SK-N-SH (cell line): ENCODE data around the gene GTPBP3. TPM values are rescaled to one million over a fixed set of nuclear protein-coding genes. Genes with fewer than 3 reads are reported as not detected.

Experiments
- CTCF ChIA-PET: fragments of 300-600, 350-600 bp; formaldehyde crosslinking; extraction: SDS; loops from one replicate; lab custom pipeline; 2021; lab: Yijun Ruan, JAX
- POLR2A ChIA-PET: fragments of 350-600 bp; sonication (Branson Sonifier 250); formaldehyde crosslinking; extraction: SDS; loops from one replicate; lab custom pipeline; 2020; ENCODE audit warnings: antibody characterized with exemption, inconsistent platforms; lab: Yijun Ruan, JAX
- DNase-seq: peaks from one replicate; pipeline ENCODE4 v3.0.0; 2012
- H2AFZ ChIP-seq: fragments of 200-600 bp; sonication (generic); 2 replicates; pipeline ENCODE4 v1.8.1; 2016; ENCODE audit warnings: antibody characterized with exemption, mild to moderate bottlenecking, low read depth
- H3F3A ChIP-seq: fragments of 200-600 bp; sonication (generic); replicated peaks from 2 replicates; pipeline ENCODE3; 2016; ENCODE audit warnings: antibody characterized with exemption, mild to moderate bottlenecking; ENCODE audit not compliant: insufficient read depth
- H3K27ac ChIP-seq, 2 experiments: fragments of 200-500 bp in 1 of 2; fragments of 200-600 bp in 1 of 2; sonication (Bioruptor generic) in 1 of 2; sonication (generic), shearing (Covaris generic) in 1 of 2; 2 replicates each; pipeline versions ENCODE4 v1.5.1 to v1.6.1; 2014 to 2016; ENCODE audit warnings: low read depth in 2 of 2, inconsistent platforms in 1 of 2, low read length in 1 of 2, mild to moderate bottlenecking in 1 of 2, mixed read lengths in 1 of 2
- H3K27me3 ChIP-seq: fragments of 200-600 bp; sonication (generic), shearing (Covaris generic); 2 replicates; pipeline ENCODE4 v1.6.1; 2016; ENCODE audit warnings: mixed run types; ENCODE audit not compliant: insufficient read depth
- H3K36me3 ChIP-seq, 2 experiments: fragments of 200-500 bp in 1 of 2; fragments of 200-600 bp in 1 of 2; sonication (Bioruptor generic) in 1 of 2; sonication (generic) in 1 of 2; replicated peaks in 1 of 2; 2 replicates each; pipeline versions ENCODE3 to v1.5.1; 2014 to 2016; ENCODE audit warnings: low read length in 1 of 2, mild to moderate bottlenecking in 1 of 2; ENCODE audit not compliant: insufficient read depth in 2 of 2, control insufficient read depth in 1 of 2
- H3K4me1 ChIP-seq, 2 experiments: fragments of 200-500 bp in 1 of 2; fragments of 200-600 bp in 1 of 2; sonication (Bioruptor generic) in 1 of 2; sonication (generic), shearing (Covaris generic) in 1 of 2; 2 replicates each; pipeline versions ENCODE4 v1.5.1 to v1.6.1; 2014 to 2016; ENCODE audit warnings: low read depth in 1 of 2, low read length in 1 of 2, mixed run types in 1 of 2; ENCODE audit not compliant: insufficient read depth in 2 of 2, control insufficient read depth in 1 of 2
- H3K4me2 ChIP-seq: fragments of 200-600 bp; sonication (generic), shearing (Covaris generic); 2 replicates; pipeline ENCODE4 v1.6.1; 2017; ENCODE audit warnings: mixed run types
- H3K4me3 ChIP-seq, 2 experiments: fragments of 200-500 bp in 1 of 2; fragments of 200-600 bp in 1 of 2; sonication (Bioruptor generic) in 1 of 2; sonication (generic), shearing (Covaris generic) in 1 of 2; 2 replicates each; pipeline versions ENCODE4 v1.5.1 to v1.8.1; 2014 to 2016; ENCODE audit warnings: low read depth in 2 of 2, inconsistent platforms in 1 of 2, low read length in 1 of 2, mild to moderate bottlenecking in 1 of 2, mixed read lengths in 1 of 2, moderate library complexity in 1 of 2
- H3K79me2 ChIP-seq: fragments of 200-600 bp; sonication (generic); 2 replicates; pipeline ENCODE4 v1.8.1; 2017; ENCODE audit warnings: mild to moderate bottlenecking; ENCODE audit not compliant: insufficient read depth
- H3K9ac ChIP-seq: fragments of 200-600 bp; sonication (generic); 2 replicates; pipeline ENCODE4 v1.6.1; 2017; ENCODE audit warnings: mixed run types
- H3K9me2 ChIP-seq: fragments of 200-600 bp; sonication (generic); 2 replicates; pipeline ENCODE4 v1.6.1; 2017; ENCODE audit warnings: mixed run types
- H3K9me3 ChIP-seq: fragments of 200-600 bp; sonication (generic); 2 replicates; pipeline ENCODE4 v1.6.1; 2017; ENCODE audit warnings: mixed run types, mild to moderate bottlenecking, moderate library complexity
- H4K20me1 ChIP-seq: fragments of 200-600 bp; sonication (generic); 2 replicates; pipeline ENCODE4 v1.6.1; 2017; ENCODE audit warnings: mild to moderate bottlenecking, mixed run types; ENCODE audit not compliant: insufficient read depth
- ELF1 ChIP-seq: IDR thresholded peaks from 2 replicates; pipeline ENCODE4 v1.4.0; 2012
- EZH2phosphoT487 ChIP-seq: fragments of 200-600 bp; sonication (generic); IDR thresholded peaks from 2 replicates; pipeline ENCODE4 v1.6.1; 2017; ENCODE audit warnings: low read depth, mixed run types, mild to moderate bottlenecking, antibody characterized with exemption, moderate library complexity, borderline replicate concordance
- GABPA ChIP-seq: IDR thresholded peaks from 2 replicates; pipeline ENCODE4 v1.4.0; 2012; ENCODE audit warnings: low read depth, mild to moderate bottlenecking
- GATA2 ChIP-seq: sonication (generic); formaldehyde crosslinking; IDR thresholded peaks from 2 replicates; pipeline ENCODE4 v1.5.0; 2020; ENCODE audit warnings: mild to moderate bottlenecking, missing genetic modification reagents
- MEF2A ChIP-seq: IDR thresholded peaks from 2 replicates; pipeline ENCODE4 v1.4.0; 2012; ENCODE audit warnings: low read depth, borderline replicate concordance
- NFIC ChIP-seq: IDR thresholded peaks from 2 replicates; pipeline ENCODE4 v1.4.0; 2012; ENCODE audit warnings: borderline replicate concordance
- RFX5 ChIP-seq: IDR thresholded peaks from 2 replicates; pipeline ENCODE4 v1.6.1; 2012; ENCODE audit warnings: mild to moderate bottlenecking, improper control_type of control experiment, low read length
- SMC3 ChIP-seq: IDR thresholded peaks from 2 replicates; pipeline ENCODE4 v1.6.1; 2012; ENCODE audit warnings: low read depth, low read length, improper control_type of control experiment
- TEAD4 ChIP-seq: IDR thresholded peaks from 2 replicates; pipeline ENCODE4 v1.4.0; 2012; ENCODE audit warnings: mild to moderate bottlenecking, borderline replicate concordance; ENCODE audit not compliant: insufficient read depth
- YY1 ChIP-seq: IDR thresholded peaks from 2 replicates; pipeline ENCODE4 v1.4.0; 2012; ENCODE audit warnings: low read depth, mild to moderate bottlenecking
- WGBS: methylation state at CpG from one replicate; pipeline ENCODE4 v1.1.6; 2017; ENCODE audit warnings: low lambda C conversion rate; 5-methylcytosine and 5-hydroxymethylcytosine counted together
- polyA plus RNA-seq, 3 experiments: library from polyadenylated mRNA; depleted of rRNA; stranded (reverse); fragments of >200 nt; gene quantifications; 2 replicates each; pipeline ENCODE4 v1.2.3, GENCODE V29; 2012
- TF ChIP-seq, protein P1 (sequence below): fragments of 150-350 bp; IDR thresholded peaks from 2 replicates; pipeline ENCODE4 v1.6.1; 2017; ENCODE audit warnings: antibody characterized with exemption, low read length, low read depth, borderline replicate concordance
- TF ChIP-seq, protein P2 (sequence below): IDR thresholded peaks from 2 replicates; pipeline ENCODE4 v1.6.1; 2012; ENCODE audit warnings: mild to moderate bottlenecking, low read depth, low read length, moderate library complexity

GTPBP3 gene
- polyA plus RNA-seq, 1 of the 3 experiments (the other 2 are of a cell fraction), result 21.6 TPM

DNA sequence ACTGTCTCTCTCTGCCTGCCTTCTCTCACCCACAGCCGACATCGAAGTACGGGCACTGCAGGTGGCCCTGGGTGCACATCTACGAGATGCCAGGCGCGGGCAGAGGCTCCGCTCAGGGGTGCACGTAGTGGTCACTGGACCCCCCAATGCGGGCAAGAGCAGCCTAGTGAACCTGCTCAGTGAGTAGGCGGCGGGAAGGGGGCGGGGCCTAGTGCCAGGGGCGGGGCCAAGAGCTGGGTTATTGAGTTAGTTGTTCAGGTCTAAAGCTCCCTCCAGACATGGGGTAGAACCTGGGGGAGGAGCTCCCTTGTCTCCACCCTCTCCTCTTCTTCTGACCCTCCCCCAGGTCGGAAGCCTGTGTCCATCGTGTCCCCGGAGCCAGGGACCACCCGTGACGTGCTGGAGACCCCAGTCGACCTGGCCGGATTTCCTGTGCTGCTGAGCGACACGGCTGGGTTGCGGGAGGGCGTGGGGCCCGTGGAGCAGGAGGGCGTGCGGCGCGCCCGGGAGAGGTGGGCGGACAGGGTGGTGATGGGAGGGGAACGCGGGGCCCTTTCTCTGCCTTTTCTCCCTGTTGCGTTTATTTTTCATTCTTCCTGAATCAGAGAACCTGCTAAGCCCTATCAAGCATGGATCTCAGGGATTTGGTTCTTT is 1.9 kb downstream of the GTPBP3 start:
- peaks cover 8% of the 10 kb centered on the region; the same call in 1 of the 2 replicates for H3K79me2 ChIP-seq
- H3K27me3 ChIP-seq, result no peaks in the 10 kb centered on the region
- no peaks in the 10 kb centered on the region for H3K9me3 ChIP-seq
- H3K27ac ChIP-seq, result no peak overlapping the region
- H2AFZ ChIP-seq, result no peak overlapping the region
- peaks cover 0 to 7% of the 10 kb centered on the region in 2 experiments for H3K36me3 ChIP-seq
- no peaks in the 10 kb centered on the region for H3K9me2 ChIP-seq
- no peak overlapping the region for H3K4me3 ChIP-seq
- H3K4me1 ChIP-seq, result peaks cover 0 to 13% of the 10 kb centered on the region in 2 experiments; a peak in 1 of 4 replicates
- TF ChIP-seq SMC3 (no peak), YY1 (no peak), RFX5 (no peak), MEF2A (no peak), EZH2phosphoT487 (no peak)
- TF ChIP-seq, protein P1, sequence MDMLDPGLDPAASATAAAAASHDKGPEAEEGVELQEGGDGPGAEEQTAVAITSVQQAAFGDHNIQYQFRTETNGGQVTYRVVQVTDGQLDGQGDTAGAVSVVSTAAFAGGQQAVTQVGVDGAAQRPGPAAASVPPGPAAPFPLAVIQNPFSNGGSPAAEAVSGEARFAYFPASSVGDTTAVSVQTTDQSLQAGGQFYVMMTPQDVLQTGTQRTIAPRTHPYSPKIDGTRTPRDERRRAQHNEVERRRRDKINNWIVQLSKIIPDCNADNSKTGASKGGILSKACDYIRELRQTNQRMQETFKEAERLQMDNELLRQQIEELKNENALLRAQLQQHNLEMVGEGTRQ, result no peak
- no peaks in the 10 kb centered on the region for H4K20me1 ChIP-seq
- H3F3A ChIP-seq, result peaks cover 6% of the 10 kb centered on the region
- POLR2A ChIA-PET, result no interaction called here
- H3K9ac ChIP-seq, result no peak overlapping the region
- CTCF ChIA-PET, result interaction anchor here (3.0 kb wide), 1 partner anchor 47 kb away, joined by 12 read pairs; no protein-coding TSS in a partner anchor
- no peak overlapping the region for H3K4me2 ChIP-seq
- DNase-seq, result peak; percentile 63
- WGBS, result 91% methylated on average over 34 of the region's 34 CpGs

DNA sequence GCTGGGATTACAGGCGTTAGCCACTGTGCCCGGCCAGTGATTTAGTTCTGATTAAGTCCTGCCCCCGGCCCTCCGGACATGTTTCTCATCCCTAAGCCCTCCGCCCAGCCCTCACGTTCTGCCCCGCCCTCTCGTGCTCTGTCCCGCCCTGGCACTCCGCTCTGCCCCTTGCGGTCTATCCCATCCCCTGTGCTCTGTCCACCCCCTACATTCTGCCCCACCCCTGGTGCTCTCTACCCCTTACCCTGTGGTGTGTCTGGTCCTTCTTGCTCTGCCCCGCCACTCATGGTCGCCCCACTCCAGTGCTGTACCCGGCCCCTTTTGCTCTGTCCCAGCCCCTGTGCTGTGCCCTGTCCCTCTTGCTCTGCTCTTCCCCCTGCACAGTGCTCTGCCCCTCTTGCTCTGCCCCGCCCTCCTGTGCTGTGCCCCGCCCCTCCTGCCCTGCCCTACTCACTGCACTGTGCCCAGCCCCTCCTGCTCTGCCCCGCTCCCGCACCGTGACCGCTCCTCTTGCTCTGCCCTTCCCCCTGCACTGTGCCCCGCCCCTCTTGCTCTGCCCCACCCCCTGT is 3.0 kb downstream of the GTPBP3 start:
- H3K9ac ChIP-seq, result no peak overlapping the region
- 94% methylated on average over 21 of the region's 21 CpGs for WGBS
- no peak for DNase-seq
- H3K4me3 ChIP-seq, result no peak overlapping the region
- no peak overlapping the region for H3K4me2 ChIP-seq
- H3K27me3 ChIP-seq, result no peaks in the 10 kb centered on the region
- ChIA-PET CTCF (interaction anchor here (1.0 to 3.0 kb wide), 2 partner anchors 45 to 55 kb away, joined by 3 to 12 read pairs; no protein-coding TSS in a partner anchor), POLR2A (interaction anchor here (0.6 kb wide), 1 partner anchor 645 kb away, joined by 3 read pairs; no protein-coding TSS in a partner anchor)
- H4K20me1 ChIP-seq, result no peaks in the 10 kb centered on the region
- no peak overlapping the region for H2AFZ ChIP-seq
- H3K9me3 ChIP-seq, result no peaks in the 10 kb centered on the region
- H3K79me2 ChIP-seq, result peaks cover 8% of the 10 kb centered on the region; the same call in 1 of the 2 replicates
- H3K4me1 ChIP-seq, result peaks cover 0 to 9% of the 10 kb centered on the region in 2 experiments; a peak in 1 of 4 replicates
- TF ChIP-seq SMC3, result no peak
- TF ChIP-seq ELF1, result no peak
- no peak for TF ChIP-seq GATA2 (CRISPR knock-in tag)
- TF ChIP-seq TEAD4, result no peak
- no peak for TF ChIP-seq GABPA
- TF ChIP-seq YY1, result no peak
- no peak for TF ChIP-seq NFIC
- TF ChIP-seq, protein P2, sequence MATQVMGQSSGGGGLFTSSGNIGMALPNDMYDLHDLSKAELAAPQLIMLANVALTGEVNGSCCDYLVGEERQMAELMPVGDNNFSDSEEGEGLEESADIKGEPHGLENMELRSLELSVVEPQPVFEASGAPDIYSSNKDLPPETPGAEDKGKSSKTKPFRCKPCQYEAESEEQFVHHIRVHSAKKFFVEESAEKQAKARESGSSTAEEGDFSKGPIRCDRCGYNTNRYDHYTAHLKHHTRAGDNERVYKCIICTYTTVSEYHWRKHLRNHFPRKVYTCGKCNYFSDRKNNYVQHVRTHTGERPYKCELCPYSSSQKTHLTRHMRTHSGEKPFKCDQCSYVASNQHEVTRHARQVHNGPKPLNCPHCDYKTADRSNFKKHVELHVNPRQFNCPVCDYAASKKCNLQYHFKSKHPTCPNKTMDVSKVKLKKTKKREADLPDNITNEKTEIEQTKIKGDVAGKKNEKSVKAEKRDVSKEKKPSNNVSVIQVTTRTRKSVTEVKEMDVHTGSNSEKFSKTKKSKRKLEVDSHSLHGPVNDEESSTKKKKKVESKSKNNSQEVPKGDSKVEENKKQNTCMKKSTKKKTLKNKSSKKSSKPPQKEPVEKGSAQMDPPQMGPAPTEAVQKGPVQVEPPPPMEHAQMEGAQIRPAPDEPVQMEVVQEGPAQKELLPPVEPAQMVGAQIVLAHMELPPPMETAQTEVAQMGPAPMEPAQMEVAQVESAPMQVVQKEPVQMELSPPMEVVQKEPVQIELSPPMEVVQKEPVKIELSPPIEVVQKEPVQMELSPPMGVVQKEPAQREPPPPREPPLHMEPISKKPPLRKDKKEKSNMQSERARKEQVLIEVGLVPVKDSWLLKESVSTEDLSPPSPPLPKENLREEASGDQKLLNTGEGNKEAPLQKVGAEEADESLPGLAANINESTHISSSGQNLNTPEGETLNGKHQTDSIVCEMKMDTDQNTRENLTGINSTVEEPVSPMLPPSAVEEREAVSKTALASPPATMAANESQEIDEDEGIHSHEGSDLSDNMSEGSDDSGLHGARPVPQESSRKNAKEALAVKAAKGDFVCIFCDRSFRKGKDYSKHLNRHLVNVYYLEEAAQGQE, result no peak
- no peak overlapping the region for H3K27ac ChIP-seq
- H3F3A ChIP-seq, result peaks cover 6% of the 10 kb centered on the region
- H3K36me3 ChIP-seq, result peaks cover 0 to 7% of the 10 kb centered on the region in 2 experiments
- no peaks in the 10 kb centered on the region for H3K9me2 ChIP-seq
